Central memory CD4-positive, alpha-beta T cell (primary cell): ENCODE measurements around the gene LINC01488.

Source experiments
- DNase-seq: peaks from one replicate; pipeline ENCODE4 v3.0.0; 2022

LINC01488 gene

DNA sequence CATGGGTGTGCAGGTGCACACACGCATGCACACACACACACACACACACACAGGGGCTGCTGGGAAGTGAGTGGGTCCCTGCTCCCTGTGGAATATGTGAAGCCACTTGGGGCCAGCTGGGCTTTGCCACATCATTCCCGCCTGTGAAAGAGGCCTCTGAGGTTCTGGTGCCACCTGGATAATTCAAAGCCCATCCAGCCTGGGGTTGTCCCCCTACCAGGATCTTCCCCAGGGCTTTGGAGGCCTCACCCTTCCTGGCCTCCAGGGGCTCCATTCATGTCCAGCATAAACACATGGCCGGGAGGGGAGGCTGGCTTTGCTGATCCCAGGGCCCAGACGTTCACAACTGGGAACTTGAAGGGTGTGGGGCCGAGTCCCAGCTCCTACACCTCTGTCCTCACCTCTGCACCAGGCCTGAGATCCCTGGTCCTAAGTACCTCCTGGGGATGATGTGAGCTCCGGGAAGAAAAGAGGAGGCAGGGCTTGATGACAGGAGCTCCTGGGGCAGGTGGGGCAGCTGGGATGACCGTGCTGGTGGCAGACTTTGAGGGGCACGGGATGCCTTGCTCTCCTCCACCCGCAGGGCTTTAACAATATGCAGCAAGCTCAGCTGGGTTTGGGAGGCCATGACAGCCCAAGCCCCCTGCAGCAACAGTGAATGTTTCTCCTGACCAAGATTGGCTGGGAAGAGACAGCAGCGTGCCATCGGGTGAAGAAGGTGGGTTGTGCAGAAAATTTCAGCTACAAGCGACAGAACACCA is 14.2 kb downstream of the LINC01488 start:
- DNase-seq = no peak

DNA sequence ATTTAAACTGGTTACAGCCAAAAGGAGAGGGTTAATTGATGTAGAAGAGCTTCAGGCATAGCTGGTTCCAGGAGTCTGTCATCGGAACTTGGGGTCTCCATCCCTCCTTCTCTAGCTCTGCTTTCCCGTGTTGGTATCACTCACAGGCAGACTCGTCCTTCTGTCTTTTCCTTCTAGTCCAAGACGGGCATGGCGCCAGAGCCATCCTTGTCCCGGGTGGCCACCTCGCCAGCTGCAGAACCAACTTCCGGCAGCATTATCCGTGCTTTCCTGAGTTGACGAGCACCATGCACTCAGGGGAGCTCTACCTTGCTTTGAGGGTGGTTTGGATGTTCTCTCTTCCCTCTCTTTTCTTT is 14.7 kb downstream of the LINC01488 start:
- DNase-seq = no peak

DNA sequence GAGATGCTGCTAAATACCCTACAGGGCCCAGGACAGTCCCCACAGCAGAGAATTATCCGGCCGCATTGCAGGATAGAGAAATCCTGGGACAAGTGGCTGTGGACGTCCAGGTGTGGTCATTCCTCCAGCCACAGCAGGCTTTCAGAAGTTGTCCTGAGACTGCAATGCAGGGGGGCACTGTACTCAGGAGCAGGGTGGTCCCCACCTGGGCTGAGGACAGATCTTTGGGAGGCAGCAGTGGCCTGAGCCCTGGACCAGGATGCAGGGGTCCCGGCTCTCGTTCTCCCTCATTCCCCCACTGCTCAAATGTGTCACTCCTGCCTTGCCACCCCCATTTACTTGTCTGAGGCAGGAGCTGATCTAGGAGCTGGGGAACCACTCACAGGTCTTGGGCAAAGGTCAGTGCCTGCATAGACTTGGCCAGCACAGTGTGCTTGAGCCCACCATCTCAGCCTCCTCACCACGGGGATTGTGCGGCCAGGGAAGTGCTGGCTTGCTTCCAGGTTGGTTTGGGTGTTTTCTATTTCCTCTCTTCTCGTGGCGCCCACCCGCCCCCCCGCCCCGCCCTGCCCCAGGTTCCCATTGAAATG is 15.3 kb downstream of the LINC01488 start:
- DNase-seq = no peak

DNA sequence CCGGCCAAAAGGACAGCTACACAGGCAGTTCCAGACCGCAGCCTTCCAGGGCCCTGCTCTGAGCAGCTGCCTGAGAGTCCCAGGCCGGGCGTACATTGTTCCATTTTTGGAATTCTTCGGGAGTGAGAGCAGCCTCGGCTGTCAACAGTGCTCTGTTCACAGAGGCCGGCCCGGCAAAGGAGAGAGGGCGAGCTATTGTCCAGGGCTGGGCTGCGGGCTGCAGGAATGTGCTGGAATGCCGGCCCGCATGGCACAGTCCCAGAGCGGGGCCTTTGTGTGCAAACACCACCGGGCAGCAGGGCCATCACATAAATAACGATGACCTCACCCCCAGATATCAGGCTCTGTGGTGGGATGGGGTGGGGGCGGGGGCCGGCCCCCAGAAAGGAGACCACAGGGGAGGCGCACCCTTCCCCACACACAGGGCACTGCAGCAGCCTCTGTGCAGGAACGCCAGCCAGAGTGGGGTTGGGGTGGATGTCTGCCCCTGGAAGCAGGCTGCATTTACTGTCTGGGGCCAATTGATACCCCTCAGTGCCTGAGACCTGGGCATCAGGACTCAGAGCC is 15.8 kb downstream of the LINC01488 start:
- no peak for DNase-seq

DNA sequence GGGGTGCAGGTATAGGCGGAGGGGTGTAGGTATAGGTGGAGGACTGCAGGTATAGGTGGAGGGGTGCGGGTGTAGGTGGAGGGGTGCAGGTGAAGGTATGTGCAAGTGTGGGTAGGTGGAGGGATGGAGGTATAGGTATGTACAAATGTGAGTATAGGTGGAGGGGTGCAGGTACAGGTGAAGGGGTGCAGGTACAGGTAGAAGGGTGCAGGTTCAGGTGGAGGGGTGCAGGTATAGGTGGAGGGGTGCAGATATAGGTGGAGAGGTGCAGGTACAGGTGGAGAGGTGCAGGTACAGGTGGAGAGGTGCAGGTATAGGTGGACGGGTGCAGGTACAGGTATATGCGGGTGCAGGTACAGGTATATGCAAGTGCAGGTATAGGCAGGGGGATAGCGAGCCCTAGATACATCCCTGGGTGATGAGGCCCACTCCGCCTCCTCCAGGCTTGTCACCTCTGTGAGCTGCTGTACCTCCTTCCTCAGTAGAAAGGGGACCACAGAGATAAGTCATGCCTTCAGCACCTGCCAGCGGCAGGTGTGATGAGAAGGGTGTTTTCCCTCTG is 17.2 kb downstream of the LINC01488 start:
- no peak for DNase-seq

GRCh38 chr11:69499186-69499917 is 17.9 kb downstream of the LINC01488 start:
- DNase-seq = no peak

DNA sequence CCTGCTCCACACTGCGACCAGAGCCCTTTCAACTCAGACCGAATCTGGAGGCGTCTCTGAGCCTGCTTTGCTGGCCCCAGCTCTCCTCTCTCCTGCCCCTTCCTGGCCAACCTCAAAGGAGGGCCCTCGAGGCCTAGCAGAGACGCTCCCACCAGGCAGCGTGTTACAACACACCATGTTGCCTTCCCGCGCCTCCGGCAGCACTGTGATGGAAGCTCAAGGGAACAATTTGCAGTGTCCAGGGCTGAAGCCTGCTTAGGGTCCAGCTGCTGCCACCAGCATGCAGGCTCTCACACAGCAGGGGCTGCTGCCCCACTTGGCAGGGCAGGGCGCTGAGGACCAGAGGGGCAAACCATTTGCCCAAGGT is 18.4 kb downstream of the LINC01488 start:
- DNase-seq = no peak

DNA sequence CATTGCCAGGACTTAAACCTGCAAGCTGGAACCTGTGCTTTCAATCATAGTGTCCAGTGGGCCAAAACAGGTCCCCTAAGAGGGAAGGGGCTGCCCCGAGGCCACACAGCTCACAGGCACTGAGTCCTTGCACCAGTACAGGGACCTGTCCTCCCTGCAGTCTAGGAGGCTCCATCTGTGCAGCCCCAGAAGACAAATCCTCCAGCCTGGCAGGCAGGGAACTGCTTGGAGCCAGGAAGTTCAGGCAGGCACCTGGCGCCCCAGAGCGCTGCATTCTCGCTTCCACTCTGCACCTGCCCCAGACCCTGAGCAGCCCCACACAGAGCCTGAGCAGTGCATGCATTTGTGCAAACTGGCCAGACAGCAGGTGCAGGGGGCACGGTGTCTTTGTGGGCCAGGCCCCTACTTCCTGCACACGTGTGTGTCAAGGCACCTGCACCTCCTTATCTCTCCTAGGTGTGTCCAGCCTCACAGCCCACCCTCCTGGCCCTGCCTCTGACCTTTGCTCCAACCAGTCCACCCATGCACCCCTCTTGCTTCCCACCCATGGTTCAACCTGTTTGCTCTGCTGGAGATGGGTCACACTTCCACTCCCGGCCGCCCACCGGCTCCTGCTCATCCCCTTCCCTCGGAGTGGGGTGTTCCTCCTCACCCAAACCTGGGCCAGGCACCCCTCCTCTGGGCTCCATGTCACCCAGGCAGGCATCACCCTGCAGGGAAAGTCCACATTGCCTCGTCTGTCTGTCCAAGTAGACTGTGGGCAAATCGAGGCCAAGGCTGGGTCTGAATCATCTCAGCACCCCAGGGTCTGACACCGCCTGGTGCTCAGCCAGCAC is 19.0 kb downstream of the LINC01488 start:
- no peak for DNase-seq

- DNase-seq = no peak
Observed at GRCh38 chr11:69501121-69501489, 19.6 kb downstream of the LINC01488 start.

DNA sequence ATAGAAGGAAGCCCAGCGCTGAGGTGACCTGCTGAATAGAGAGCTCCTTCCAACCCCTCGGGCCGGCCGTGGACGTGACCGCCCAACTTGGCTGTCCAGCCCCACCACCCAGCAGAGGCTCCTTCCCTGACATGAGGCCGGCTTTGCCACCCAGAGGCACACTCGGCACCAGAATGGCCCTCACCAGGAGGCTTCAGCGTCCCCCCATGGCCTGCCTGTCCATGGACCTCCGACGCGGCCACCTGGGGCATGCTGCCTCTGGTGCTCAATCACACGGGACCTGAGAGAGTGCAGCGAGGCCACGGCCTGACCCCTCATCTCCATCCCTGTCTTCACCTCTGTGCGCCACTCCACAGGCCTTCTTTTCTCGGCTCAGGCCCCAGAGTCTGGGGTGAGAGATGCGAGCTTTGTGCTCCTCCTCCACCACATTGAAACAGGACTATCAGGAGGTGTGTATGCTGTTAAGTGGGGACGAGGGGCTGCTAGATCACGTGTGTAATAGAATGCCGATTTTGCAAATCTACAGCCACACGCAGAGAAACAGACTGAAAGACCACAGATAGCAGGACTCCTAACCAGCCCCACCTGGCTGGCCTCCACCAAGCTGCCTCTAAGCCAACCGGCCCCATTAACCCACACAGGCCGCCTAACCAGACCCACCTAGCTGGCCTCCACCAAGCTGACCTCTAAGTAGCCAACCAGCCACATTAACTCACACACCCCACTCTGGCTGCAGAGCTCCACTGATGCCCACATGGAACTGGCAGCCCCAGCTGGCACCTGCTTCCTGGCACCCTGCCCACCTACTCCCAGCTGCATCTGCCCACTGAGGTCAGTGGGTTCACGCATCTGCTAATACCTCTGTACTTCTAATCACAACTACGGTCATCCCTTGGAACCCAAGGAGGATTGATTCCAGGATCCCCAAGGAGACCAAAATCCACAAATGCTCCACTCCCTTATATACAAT is 20.7 kb downstream of the LINC01488 start:
- no peak for DNase-seq

GRCh38 chr11:69504127-69504526 is 22.7 kb downstream of the LINC01488 start:
- DNase-seq = no peak

- no peak for DNase-seq
Observed at GRCh38 chr11:69504576-69505335, 23.3 kb downstream of the LINC01488 start.

- no peak for DNase-seq
Observed at GRCh38 chr11:69508974-69509373, 27.5 kb downstream of the LINC01488 start.

DNA sequence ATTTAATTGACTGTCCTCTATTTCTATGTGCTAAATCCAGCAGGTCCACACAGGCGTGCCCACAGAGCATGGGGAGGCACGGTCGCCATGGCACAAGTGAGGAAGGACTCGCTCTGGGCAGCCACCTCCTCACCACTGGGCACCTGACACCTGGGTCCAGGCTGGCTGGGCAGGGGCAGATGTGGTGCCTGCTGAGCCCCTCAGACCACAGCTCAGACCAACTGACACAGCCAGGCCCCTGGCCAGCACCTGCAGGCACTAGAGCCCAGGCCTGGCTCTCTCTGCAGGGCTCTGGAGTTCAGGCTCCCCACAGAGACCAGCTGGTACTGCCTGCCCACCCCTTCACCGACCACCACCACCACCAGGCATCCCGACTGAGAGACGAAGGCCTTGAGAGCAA is 27.9 kb downstream of the LINC01488 start:
- DNase-seq = no peak

- no peak for DNase-seq
Observed at GRCh38 chr11:69509846-69510390, 28.5 kb downstream of the LINC01488 start.

GRCh38 chr11:69510471-69511357 is 29.3 kb downstream of the LINC01488 start:
- no peak for DNase-seq

DNA sequence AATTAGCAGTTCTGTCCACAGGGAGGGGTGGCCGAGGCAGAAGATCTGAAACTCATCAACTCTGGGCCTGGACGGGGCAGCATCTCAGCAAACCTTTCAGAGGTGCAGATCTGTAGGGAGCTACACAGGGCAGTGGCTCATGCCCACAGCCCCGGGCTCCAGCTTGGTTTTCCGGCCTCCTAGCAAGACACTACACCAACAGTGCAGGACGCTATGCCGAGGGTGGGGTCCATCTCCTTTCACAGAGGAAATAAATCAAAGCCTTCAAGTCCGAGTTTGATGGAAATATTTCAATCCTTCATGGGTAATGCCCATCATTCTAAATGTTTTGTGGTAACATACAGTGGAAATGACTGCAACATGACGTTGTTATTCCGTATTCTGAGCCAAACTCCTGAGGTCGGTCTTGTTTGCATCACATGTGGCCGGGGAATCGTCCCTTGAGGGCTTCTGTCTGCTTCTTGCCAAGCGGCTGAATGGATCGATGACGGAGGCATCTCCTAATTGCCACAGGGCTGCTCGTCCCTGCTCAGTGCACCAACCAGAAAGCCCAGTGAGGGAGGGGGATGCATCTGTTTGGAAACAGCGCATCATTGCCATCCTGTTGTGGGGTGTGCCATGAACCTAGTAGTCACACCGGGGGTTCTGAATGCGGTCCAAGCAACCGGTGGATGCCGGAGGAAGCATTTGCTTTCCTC is 30.0 kb downstream of the LINC01488 start:
- no peak for DNase-seq

GRCh38 chr11:69512136-69512535 is 30.7 kb downstream of the LINC01488 start:
- no peak for DNase-seq

- DNase-seq = no peak
Observed at GRCh38 chr11:69512790-69513189, 31.3 kb downstream of the LINC01488 start.
